Hematopoietic multipotent progenitor cell treated with erythropoietin and hydrocortisone succinate and interleukin-3 and kit ligand, for 4 days (in vitro differentiated cells): ENCODE measurements around the gene MTX1.
A peak's percentile ranks its signal among the peaks of the same experiment; 100 is the strongest.
"Not testable (repeated sequence)": the region's sequence is repeated elsewhere in the genome, so short reads cannot be mapped to it uniquely, and the experiment has no call there.

ENCODE experiments used
- DNase-seq: peaks from one replicate; pipeline ENCODE4 v3.0.0-alpha.2; 2015

MTX1 gene, protein sequence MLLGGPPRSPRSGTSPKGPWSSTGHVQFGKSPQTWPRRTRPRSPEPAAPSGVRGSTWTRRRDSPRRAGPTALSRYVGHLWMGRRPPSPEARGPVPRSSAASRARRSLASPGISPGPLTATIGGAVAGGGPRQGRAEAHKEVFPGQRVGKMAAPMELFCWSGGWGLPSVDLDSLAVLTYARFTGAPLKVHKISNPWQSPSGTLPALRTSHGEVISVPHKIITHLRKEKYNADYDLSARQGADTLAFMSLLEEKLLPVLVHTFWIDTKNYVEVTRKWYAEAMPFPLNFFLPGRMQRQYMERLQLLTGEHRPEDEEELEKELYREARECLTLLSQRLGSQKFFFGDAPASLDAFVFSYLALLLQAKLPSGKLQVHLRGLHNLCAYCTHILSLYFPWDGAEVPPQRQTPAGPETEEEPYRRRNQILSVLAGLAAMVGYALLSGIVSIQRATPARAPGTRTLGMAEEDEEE

DNA sequence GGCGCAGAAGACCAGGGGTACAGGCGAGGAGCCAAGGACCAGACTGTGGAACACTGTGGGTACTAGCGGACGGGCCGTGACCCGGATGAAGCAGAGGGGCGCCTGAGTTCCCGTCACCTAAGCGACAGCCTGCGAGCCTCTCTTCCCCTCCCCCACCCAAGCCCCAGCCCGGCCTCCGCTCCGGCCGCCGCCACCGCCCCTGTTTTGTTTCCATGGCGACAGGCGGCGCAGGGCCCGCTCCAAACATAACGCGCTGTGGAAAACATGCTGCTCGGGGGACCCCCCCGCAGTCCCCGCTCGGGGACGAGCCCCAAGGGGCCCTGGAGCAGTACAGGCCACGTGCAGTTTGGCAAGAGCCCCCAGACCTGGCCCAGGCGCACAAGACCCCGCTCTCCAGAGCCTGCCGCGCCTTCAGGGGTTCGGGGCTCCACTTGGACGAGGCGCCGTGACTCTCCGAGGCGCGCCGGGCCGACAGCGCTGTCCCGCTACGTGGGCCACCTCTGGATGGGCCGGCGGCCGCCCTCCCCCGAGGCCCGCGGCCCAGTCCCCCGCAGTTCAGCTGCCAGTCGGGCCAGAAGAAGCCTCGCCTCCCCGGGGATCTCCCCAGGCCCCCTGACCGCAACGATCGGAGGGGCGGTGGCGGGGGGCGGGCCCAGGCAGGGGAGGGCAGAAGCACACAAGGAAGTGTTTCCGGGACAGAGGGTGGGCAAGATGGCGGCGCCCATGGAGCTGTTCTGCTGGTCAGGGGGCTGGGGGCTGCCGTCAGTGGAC lies at the start of gene MTX1:
Gene MTX1, plus strand, starts transcription at position 155 of the 771 bp plus-strand sequence. Its CDS starts 110 bp downstream, at position 265.
- peak; percentile 95 for DNase-seq

DNA sequence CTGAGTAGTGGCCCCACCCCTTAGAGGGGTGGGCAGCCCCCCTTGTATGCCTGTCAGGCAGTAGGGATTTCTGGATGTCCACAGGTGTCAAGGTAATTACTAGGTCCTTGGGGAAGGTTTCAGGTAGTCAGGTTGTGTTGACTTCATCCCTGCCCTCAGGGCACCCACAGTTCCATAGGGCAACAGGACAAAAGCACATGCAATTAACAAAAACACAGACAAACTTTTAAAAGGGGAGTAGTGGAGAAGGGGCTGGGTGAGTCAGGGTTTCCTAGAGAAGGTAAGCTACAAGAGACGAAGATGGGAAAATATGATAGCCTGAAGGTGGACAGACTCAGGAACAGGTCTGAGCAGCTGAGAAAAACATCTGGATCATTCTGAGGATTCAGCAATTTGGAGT lies 49.5 kb upstream of the MTX1 start:
- DNase-seq, result no peak

DNA sequence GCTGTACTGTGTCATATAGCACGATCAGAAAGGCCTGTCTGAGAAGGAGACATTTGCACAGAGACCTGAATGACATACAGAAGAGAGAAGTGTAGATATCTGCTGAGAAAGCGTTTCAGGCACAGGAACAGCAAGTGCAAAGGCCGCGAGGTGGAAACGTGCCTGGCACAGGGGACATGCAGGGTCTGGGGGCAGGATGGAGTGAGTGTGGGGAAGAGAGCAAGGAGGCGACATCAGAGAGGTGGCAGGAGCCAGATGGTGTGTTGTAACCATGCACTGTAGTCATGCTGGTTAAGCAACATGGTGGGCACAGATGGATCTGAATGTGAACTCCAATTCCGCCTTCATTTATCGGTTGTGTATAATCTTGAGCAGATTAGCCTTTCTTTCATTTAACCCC lies 48.4 kb upstream of the MTX1 start:
- DNase-seq, result peak; percentile 21

DNA sequence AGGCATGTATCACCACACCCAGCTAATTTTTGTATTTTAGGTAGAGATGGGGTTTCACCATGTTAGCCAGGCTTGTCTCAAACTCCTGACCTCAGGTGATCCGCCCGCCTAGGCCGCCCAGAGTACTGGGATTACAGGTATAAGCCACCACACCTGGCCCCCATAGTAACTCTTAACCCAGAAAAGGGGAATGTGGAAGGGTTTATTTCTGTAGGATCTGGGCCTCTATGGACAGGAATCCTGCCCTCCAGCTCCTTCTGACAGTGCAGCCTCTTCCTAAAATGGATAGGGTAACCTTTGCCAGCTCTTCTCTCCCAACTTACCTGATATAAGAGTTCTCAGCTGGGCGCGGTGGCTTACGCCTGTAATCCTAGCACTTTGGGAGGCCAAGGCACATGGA lies 45.9 kb upstream of the MTX1 start:
- DNase-seq, result not testable (repeated sequence)

DNA sequence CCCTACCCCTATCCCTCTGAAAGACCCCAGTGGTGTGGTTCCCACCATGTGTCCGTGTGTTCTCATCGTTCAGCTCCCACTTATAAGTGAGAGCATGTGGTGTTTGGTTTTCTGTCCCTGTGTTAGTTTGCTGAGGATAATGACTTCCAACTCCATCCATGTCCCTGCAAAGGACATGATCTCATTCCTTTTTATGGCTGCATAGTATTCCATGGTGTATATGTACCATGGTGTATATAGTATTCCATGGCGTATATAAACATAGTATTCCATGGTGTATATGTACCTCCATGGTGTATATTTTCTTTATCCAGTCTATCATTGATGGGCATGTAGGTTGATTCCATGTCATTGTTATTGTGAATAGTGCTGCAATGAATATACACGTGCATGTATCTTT lies 44.7 kb upstream of the MTX1 start:
- not testable (repeated sequence) for DNase-seq

DNA sequence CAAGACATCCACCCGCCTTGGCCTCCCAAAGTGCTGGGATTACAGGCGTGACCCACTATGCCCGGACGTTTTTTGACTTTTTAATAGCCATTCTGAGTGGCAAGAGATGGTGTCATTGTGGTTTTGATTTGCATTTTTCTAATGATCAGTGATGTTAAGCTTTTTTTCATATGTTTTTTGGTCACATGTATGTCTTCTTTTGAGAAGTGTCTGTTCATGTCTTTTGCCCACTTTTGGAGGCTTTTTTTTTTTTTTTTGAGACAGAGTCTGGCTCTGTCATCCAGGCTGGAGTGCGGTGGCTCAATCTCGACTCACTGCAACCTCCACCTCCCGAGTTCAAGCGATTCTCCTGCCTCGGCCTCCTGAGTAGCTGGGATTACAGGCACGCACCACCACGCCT lies 43.9 kb upstream of the MTX1 start:
- DNase-seq, result not testable (repeated sequence)

DNA sequence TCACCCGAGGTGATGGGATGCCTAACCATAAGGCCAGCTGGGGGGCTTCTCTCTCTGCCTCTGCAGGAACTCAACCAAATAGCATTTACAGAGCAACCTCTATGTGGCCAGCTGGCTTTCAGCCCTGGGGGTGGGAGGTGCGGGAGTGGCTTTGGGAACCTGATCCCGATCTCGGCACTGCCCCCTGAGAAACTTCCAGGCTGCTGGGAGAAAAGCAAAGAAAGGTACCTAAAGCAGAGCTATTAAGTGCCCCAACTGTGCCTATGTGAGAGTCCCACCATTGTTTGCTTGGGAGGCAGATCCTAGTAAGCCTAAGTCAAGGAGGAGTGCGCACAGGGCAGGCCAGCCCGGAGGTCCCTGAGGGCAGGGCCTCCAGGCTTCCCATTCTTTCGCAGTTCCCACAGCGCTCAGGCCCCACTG lies 42.4 kb upstream of the MTX1 start:
- no peak for DNase-seq

DNA sequence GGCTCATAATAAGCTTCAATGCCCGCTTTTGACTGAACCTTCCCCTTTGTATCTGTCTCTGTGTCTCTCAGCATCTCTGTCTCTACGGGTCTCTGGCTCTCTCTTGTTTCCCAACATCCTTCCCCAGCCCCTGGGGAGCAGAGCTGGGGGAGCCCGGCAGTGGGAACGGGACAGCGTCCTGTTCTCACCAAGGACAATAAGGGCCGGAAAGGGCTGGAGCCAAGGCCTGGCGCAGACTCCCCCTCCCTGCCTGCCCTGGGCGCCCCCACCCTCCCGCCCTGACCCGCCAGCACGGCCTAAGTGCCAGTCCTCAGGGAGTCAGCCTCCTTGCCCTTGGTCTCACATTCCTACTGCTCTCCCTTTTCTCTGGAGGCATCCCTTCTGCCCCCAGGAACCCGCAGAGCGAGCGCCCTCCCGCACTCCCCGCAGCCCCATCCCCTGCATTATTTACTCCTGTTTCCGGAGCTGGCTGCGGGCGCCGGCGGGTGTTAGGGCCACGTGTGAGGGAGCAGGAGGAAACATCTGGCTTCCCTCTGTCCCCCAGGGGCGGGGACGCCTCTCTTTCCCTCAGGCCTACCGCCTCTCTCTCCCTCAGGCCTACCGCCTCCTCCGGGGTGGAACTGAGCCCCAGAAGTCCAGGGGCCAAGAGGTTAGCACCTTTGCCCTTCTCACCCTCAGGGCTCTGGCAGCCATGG lies 41.9 kb upstream of the MTX1 start:
- DNase-seq, result peak; percentile 87

DNA sequence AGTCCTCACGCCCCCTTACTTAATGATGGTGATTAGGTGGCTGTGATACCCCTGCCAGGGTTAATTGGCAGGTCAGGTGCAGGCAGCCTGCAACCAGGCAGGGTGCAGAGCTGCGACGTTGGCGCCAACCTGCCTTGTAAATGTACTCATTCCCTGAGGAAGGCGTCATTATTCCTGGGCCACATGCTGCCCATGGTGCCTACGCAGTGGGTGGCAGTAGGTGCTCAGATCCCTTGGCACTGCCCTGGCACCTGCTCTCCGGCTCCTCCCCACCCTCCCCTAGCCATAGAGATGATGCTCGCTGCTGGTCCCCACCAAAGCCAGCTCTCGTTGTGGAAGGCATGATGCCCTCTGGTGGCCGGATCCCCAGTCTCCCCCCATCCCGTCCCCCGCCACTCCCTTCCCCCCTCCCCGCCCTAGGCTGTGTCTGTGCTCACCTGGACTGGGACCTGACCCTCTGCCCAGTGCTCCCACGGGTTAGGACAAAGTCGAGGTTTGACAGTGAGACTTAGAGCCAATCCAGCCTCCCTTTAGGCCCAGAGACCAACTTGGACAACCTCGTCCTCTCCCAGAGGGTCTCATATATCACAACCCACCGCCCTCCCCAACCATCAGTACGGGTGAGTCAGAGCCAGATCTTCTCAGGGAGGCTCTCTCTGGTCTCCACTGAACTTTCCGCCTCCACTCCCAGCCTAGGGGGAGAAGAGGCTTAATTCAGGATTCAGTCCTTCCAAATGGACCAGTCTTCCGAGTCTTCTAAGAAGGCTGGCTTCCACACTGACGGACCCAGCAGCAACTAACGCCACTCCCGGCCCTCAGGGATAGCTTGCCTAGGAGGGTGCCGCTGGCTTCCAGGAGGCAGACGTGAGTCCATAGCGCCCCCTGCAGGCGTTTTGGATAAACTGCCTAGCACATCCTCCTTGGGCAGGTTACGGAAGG lies 41.1 kb upstream of the MTX1 start:
- peak; percentile 96 for DNase-seq

DNA sequence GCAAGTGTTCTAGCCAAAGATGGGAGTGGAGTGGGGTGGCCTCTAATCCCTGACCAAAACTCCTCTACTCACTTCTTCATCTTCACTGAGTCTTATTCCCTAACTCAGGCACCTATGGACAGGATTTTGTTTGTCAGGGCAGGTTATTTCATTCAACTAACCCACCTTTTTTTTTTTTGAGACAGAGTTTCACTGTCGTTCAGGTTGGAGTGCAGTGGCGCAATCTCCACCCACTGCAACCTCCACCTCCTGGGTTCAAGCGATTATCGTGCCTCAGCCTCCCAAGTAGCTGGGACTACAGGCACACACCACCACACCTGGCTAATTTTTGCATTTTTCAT lies 40.4 kb upstream of the MTX1 start:
- DNase-seq, result not testable (repeated sequence)

DNA sequence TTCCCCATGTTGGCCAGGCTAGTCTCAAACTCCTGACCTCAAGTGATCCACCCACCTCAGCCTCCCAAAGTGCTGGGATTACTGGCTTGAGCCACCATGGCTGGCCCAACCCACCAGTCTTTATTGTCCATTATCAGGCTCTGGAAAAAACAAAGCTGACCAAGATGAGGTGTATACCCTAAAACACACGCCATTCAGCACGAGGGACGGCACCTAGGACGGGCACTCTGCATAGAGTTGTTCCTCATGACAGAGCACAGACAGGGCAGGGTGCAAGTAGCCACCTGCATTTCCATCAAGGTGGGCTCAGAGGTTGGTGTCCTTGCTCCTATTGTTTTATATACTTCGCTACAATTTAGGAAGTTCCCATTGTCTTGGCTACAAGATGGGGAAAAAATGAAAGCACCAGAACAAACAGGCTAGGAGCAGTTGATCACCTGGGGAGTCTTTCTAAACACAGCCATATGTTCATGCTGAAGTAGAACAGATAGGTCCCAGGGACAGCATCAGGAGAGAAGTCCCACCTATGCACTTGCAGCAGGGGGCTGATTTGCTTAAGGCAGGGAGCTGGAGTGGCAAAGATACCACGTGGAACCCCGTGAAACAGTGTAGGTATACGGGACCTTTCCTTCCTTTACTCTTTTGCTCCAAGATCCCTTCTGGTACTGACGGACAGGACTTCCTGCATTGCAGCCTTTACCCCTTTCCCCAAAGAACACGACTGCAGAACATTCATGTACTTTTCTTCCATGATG lies 39.9 kb upstream of the MTX1 start:
- no peak for DNase-seq

DNA sequence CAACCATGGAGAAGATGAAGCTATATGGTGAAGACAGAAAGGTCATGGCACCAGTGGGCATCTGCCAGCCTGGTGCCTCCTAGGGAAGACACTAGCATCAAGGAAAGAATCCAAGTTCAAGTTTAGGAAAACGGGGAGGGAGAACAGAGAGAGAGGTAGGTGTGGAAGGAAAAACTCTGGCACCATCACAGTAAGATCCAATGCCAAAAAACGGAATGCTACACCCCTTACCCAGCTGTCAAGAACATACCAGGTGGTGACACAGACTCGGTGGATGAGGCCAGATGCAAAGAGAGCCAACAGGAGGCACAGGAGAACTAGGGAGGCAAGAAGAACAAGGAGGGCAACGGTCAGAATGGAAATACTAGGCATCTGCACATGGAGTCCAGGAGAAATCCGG lies 39.0 kb upstream of the MTX1 start:
- DNase-seq, result no peak

DNA sequence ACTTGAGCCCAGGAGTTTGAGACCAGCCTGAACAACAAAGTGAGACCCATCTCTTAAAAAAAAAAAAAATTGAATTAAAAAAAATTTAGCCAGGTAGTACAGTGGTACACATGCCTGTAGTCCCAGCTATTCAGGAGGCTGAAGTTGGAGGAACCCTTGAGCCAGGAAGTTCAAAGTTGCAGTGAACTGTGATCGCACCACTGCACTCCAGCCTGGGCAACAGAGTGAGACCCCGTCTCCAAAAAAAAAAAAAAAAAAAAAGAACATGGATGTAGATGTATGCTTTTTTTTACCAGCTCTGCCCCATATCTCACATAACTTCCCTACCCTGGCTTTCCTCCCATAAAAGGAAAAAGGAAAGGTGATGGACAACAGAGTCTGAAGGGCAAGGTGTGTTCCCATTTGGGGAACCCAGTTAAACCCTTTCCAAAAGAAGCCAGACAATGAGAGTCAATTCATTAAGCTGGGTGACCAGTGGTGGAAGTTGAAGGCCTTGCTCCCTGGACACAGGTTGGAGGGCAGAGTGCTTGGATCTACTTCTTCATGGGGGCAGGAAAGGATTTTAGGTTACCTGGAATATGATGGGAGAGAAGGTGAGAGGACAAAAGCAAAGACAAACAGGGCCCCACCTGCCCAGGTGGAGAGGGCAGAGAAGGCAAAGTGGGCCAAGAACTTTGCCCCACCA lies 38.3 kb upstream of the MTX1 start:
- no peak for DNase-seq

DNA sequence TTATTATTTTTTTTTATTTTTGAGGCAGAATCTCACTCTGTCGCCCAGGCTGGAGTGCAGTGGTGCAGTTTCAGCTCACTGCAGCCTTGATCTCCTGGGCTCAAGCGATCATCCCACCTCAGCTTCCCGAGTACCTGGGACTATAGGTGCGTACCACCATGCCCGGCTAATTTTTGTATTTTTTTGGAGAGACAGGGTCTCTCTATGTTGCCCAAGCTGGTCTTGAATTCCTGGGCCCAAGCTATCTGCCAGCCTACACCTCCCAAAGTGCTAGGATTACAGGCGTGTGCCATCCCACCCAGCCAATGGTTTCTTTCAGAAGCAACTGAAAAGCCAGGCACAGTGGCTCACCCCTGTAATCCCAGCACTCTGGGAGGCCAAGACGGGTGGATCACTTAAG lies 37.7 kb upstream of the MTX1 start:
- no peak for DNase-seq

DNA sequence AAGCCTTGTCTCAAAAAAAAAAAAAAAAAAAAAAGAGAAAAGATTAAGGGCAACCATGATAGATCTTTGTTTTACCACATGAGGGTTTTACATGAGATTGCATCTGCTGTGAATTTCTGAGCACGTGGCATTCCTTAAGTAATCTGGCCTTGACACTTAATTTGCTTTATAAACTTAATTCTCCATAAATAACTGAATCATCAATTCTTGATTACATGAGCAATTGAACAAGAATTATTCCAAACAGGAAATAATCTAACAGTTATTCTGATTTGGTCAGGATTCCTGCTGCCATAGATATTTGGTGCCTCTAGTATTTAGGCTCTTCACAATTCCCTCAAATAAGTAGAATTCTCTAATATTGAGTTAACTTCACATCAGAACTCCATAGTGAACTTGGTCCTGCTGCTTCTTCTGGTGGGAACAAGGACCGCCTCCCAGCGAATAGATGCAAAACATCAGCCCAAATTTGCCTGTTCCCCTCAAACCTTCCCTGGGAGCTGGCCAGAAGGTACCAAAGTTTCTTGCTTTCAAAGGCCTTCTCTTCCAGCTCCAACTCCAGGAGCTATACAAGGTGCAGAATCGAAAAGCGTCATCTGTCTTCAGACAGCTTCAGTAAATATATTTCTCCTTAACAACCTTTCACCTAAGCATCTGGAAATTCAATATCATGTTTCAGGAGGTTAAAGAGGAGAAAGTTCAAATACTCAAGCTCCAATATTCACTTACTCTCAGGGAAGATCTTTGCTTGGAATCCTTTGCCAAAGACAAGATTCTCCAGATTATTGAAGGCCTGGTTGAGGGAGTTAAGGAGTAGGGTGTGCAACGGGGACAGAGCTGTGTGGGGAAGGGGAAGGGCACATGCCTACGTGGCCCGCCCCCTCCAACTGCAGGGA lies 36.4 kb upstream of the MTX1 start:
- no peak for DNase-seq

DNA sequence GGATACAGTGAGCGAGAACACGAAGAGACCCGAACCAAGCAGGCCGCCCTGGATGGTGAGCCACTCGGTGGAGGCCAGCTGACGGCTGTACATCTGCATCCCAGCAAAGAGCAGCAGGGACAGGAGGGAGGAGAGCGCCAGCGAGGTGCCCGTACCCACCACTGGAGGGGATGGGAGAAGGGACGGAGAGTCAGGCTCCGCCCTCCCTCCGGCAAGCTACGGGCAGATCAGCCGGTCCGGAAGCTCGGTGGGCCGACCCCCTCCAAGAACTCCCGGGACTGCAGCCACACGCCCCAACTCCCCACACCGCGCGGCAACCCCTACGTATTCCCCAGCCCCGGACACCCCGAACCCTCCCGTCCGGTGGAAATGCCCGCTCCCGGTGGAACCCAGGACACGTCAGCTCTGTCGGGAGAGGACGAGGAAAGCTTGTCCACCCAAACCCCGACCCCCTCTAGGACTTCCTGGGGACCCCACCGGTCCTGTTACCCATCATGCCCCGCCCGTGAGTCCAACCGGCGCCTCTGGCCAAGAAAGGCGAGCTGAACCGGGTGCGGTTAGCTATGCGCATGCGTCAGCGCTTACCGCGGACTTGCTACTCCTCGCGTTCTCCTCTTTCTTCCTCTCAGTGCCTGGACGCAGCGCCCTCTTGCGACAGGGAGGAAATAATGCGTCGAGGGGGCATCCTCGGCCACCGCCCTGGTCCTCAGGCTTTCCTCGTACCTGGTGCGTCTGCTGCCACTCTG lies 35.6 kb upstream of the MTX1 start, which contains the start of gene KRTCAP2:
Gene KRTCAP2, minus strand, starts transcription at position 573 of the 746 bp plus-strand sequence. Its CDS starts 80 bp downstream, at position 493.
- peak; percentile 99 for DNase-seq

DNA sequence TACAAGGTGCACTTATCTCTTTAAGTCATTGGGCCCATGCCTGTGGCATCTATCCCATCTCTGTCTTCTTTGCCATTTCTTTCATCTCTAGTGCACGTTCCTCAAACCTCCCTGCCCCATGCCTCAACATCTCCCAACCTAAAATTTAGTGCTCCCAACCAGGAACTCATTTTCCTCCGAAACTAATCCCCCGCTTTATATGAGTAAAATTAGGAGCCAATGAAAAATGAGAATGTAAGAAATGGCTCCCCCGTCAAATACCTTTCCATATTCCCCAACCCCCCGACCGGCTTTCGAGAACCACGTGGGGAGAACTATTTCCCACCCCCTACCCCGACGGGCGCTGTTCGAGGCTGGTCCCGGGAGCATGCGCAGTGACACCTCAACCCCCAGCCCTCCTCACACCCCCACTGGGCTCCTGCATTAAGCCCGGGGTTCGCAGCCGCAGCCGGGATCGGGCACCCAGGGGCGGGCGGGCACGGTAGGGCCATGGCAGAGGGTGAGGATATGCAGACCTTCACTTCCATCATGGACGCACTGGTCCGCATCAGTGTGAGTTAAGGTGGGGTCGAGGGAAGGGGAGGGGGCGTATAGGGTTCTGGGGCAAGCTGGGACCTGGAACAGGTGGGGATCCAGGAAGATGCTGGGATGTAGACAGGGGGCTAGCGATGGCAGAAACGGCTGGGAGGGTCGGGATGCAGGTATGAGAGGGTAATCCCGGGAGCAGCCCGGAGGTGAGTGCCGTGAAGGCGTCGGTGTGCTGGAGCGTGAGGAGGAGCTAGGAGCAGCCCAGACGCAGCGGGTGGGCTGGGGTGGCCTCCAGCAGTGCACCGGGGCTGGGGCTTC lies 34.8 kb upstream of the MTX1 start, which contains the start of gene TRIM46:
Gene TRIM46, plus strand, starts transcription at position 372 of the 846 bp plus-strand sequence. Its CDS starts 118 bp downstream, at position 490.
- peak; percentile 81 for DNase-seq
